Stimulated activated effector memory CD8-positive, alpha-beta T cell treated with anti-CD3 and anti-CD28 coated beads, Interleukin-12 subunit alpha, Interleukin-12 subunit beta, amount 100 ng/mL, for 72 hours (primary cell): ENCODE results near the gene FAM131A.

ENCODE experiments used
- ATAC-seq: fragments of 150-1000 bp; cut with Tn5 transposase; 2 replicates; pipeline ENCODE4 v1.10.0; 2021
- DNase-seq, 2 donors: peaks; one replicate each; pipeline ENCODE4 v3.0.0; 2021 to 2022; ENCODE audit warnings: low spot score in 2 of 2
- H3K27ac Mint-ChIP-seq: one replicate; pipeline ENCODE4 v1.8.0; 2022; ENCODE audit warnings: mild to moderate bottlenecking, mixed read lengths
- H3K36me3 Mint-ChIP-seq: one replicate; pipeline ENCODE4 v1.8.0; 2022; ENCODE audit warnings: mild to moderate bottlenecking, mixed read lengths
- H3K4me1 Mint-ChIP-seq: one replicate; pipeline ENCODE4 v1.8.0; 2022; ENCODE audit warnings: mixed read lengths
- H3K4me3 Mint-ChIP-seq: one replicate; pipeline ENCODE4 v1.8.0; 2022; ENCODE audit warnings: mild to moderate bottlenecking, mixed read lengths
- H3K9me3 Mint-ChIP-seq: one replicate; pipeline ENCODE4 v1.8.0; 2022; ENCODE audit warnings: mixed read lengths

Gene FAM131A

GRCh38 chr3:184344579-184345316 is 7.3 kb downstream of the FAM131A start:
- Mint-ChIP-seq H3K9me3 (no peaks in the 10 kb centered on the region), H3K36me3 (peaks cover 6% of the 10 kb centered on the region), H3K4me1 (peaks cover 16% of the 10 kb centered on the region), H3K27ac (no peak overlapping the region), H3K4me3 (no peak overlapping the region)
- no peak for DNase-seq
- no peak for ATAC-seq

- DNase-seq = no peak
Observed at GRCh38 chr3:184345317-184346144, 8.1 kb downstream of the FAM131A start.

DNA sequence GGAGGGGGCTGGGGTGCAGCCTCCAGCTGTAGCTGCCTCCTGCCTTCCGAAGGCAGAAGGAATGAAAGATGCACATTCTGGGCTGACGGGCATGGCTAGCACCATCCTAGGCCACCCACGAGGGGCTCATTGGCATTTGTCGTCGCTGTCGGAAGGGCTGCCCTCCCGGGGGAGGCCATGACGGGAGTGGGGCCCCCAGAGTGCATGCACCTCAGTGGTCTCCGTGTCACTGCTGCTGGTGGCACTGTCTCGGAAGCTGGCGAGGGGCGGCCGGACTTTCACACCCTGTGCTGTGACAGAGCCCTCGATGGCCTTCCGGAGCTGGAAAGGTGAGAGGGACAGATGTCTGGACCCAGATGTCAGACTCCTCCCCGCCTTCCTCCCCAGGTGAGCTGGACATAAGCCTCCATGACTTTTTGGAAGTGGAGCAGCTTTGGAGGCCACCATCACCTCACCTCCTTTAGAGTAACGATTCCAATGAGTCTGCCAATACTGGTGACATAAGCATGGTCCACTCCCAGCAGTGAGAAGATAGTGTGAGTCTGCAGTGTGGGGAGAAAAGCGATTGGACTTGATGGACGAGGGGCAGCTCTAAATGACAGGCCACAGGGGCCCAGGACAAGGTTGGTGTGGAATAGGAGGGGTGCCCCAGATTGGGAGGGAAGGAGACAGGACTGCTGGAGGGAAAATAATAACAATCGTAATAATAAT is 9.2 kb downstream of the FAM131A start:
- Mint-ChIP-seq H3K9me3 (no peaks in the 10 kb centered on the region), H3K4me1 (peaks cover 6% of the 10 kb centered on the region), H3K27ac (no peak overlapping the region), H3K36me3 (peaks cover 6% of the 10 kb centered on the region), H3K4me3 (no peak overlapping the region)
- DNase-seq (no peak), ATAC-seq (no peak)

More at GRCh38 chr3:184345317-184346144, 8.1 kb downstream of the FAM131A start:
- H3K4me1 Mint-ChIP-seq = peaks cover 14% of the 10 kb centered on the region
- peaks cover 6% of the 10 kb centered on the region for H3K36me3 Mint-ChIP-seq
- H3K9me3 Mint-ChIP-seq = no peaks in the 10 kb centered on the region
- H3K4me3 Mint-ChIP-seq = no peak overlapping the region
- ATAC-seq = peak; percentile 49
- H3K27ac Mint-ChIP-seq = no peak overlapping the region

DNA sequence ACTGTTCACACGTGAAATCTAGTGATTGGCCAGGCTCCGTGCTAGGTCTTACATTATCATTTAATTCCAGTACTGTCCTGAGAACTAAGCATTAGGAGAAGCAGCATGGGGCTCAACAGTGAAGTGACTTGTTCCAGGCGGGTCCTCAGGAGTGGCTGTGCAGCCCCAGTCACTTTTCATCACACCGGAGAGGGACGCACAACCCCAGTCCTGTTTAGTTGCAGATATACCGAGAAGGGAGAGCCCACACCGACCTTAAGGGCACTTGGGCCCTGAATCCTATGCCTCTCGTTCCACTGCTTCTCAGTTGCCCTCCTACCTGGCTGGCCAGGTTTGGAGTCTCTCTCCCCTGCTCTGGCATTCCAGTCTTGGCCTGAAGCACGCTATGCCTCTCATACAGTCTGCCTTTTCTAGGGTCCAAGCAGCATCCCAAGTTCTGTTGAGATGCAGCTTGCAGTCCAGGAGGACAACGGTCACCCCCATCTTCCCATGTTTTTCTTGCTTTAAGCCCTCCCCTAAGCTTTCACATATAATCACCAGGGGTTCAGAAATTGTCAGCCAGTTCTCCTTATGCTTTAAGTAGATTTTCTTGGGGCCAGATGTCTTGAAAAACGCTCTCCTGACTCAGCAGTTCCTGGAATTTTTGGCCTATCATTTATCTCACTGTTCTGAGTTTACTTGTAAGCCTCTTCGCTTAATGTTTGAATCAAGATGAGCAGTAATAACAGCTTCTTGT is 10.1 kb downstream of the FAM131A start:
- Mint-ChIP-seq H3K36me3 (peaks cover 4% of the 10 kb centered on the region), H3K27ac (no peak overlapping the region), H3K4me3 (no peak overlapping the region), H3K4me1 (peaks cover 6% of the 10 kb centered on the region), H3K9me3 (no peaks in the 10 kb centered on the region)
- no peak for ATAC-seq
- no peak for DNase-seq

GRCh38 chr3:184348057-184348382 is 10.6 kb downstream of the FAM131A start:
- no peak overlapping the region for H3K27ac Mint-ChIP-seq
- H3K9me3 Mint-ChIP-seq = no peaks in the 10 kb centered on the region
- no peaks in the 10 kb centered on the region for H3K36me3 Mint-ChIP-seq
- H3K4me3 Mint-ChIP-seq = no peak overlapping the region
- DNase-seq (no peak), ATAC-seq (no peak)
- peaks cover 6% of the 10 kb centered on the region for H3K4me1 Mint-ChIP-seq

DNA sequence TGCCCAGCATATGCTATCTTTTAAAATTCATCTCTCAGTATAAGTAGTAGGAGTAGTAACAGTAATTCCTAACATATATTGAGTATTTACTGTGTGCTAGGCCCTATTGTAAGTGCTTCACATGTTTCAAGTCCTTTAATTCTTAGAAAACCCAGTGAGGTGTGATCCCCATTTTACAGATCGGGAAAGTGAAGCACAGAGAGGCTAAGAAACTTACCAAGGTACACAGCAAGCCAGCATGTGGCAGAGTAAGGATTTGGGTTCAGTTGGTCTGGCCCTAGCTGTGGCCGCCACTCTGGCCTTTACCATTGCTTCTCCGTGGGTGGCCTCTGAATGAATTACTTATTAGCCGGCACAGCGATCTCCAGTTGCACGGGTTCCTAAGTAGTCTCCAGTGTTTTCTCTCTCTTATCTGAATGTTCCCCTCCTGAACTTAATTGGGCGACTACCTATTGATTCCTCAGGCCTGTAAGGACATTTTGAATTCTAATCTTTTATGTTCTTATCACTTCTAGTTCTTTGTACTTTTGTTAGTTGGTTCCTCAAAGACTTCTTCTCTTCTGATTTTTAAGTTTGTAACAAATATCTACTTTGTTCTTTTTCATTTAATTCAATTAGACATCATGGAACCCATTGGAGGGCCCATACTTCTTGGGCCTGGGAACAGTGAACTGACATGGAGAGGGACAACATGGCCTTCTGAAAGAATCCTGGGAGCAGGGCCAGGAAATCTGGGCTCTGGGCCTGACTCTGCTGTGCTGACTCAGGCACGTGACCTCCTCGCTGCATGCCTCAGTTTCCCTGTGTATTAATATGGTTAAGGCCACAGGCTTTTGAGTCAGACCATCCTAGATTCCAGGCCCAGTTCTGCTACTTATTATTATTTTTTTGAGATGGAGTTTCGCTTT is 12.4 kb downstream of the FAM131A start:
- no peak for ATAC-seq
- H3K9me3 Mint-ChIP-seq = no peaks in the 10 kb centered on the region
- H3K4me3 Mint-ChIP-seq = no peak overlapping the region
- peaks cover 6% of the 10 kb centered on the region for H3K4me1 Mint-ChIP-seq
- H3K36me3 Mint-ChIP-seq = no peaks in the 10 kb centered on the region
- H3K27ac Mint-ChIP-seq = no peak overlapping the region
- no peak for DNase-seq

GRCh38 chr3:184350618-184351017 is 13.2 kb downstream of the FAM131A start:
- Mint-ChIP-seq H3K36me3 (no peaks in the 10 kb centered on the region), H3K4me1 (peaks cover 9% of the 10 kb centered on the region), H3K4me3 (no peak overlapping the region), H3K9me3 (no peaks in the 10 kb centered on the region), H3K27ac (no peak overlapping the region)
- no peak for ATAC-seq
- no peak for DNase-seq

DNA sequence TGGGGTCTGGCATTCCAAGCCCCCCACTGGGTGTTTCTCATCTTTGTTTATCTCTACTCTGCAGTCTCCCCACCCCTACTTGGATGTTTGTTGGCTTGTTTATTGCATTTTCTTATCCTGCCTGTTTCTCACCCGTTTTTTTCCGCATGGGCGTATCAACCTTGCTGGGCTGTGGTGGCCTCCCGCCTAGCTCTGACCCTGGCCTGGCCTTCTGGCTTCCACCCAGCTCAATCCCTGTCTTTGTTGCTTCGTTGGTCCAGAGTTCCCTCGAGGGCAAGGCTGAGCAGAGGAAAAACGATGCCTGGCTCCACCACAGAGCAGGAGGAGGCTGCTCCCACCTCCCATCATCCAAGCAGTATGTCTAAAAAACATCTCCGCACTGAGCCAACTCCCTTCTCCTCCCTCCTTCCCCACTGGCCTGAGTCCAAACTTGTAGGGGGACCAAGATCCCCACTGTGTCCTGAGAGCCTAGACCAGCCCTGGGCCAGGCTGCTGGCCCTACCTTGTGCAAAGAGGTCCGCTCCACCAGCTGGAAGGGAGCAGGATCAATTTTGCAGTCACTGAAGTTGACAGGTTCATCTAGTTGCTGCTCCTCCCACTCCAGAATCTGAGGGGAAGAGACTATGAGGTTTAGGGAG is 14.2 kb downstream of the FAM131A start:
- no peak for DNase-seq
- no peaks in the 10 kb centered on the region for H3K9me3 Mint-ChIP-seq
- no peak for ATAC-seq
- no peaks in the 10 kb centered on the region for H3K36me3 Mint-ChIP-seq
- peaks cover 7% of the 10 kb centered on the region for H3K4me1 Mint-ChIP-seq
- H3K4me3 Mint-ChIP-seq = no peak overlapping the region
- H3K27ac Mint-ChIP-seq = peak overlapping the region; percentile 78

- peaks cover 7% of the 10 kb centered on the region for H3K4me1 Mint-ChIP-seq
- DNase-seq = no peak
- H3K9me3 Mint-ChIP-seq = no peaks in the 10 kb centered on the region
- H3K4me3 Mint-ChIP-seq = no peak overlapping the region
- no peak for ATAC-seq
- H3K27ac Mint-ChIP-seq = peak overlapping the region; percentile 78
- H3K36me3 Mint-ChIP-seq = no peaks in the 10 kb centered on the region
Observed at GRCh38 chr3:184352149-184352785, 14.9 kb downstream of the FAM131A start.

- no peak for ATAC-seq
- Mint-ChIP-seq H3K9me3 (no peaks in the 10 kb centered on the region), H3K4me3 (no peak overlapping the region), H3K27ac (peak overlapping the region; percentile 78), H3K36me3 (no peaks in the 10 kb centered on the region), H3K4me1 (peaks cover 7% of the 10 kb centered on the region)
- no peak for DNase-seq
Observed at GRCh38 chr3:184352897-184353545, 15.6 kb downstream of the FAM131A start.

GRCh38 chr3:184353546-184353941 is 16.1 kb downstream of the FAM131A start:
- no peak for DNase-seq
- H3K4me1 Mint-ChIP-seq = peaks cover 7% of the 10 kb centered on the region
- H3K36me3 Mint-ChIP-seq = no peaks in the 10 kb centered on the region
- peak overlapping the region; percentile 74 for H3K27ac Mint-ChIP-seq
- H3K9me3 Mint-ChIP-seq = no peaks in the 10 kb centered on the region
- peak overlapping the region; percentile 51 for H3K4me3 Mint-ChIP-seq
- ATAC-seq = no peak

- H3K36me3 Mint-ChIP-seq = no peaks in the 10 kb centered on the region
- H3K4me1 Mint-ChIP-seq = peaks cover 7% of the 10 kb centered on the region
- DNase-seq (peak; percentile 56 to 83), ATAC-seq (peak; percentile 94)
- H3K9me3 Mint-ChIP-seq = no peaks in the 10 kb centered on the region
- peak overlapping the region; percentile 74 for H3K27ac Mint-ChIP-seq
- H3K4me3 Mint-ChIP-seq = peak overlapping the region; percentile 51
Observed at GRCh38 chr3:184354121-184354728, 16.8 kb downstream of the FAM131A start.

GRCh38 chr3:184354754-184355153 is 17.4 kb downstream of the FAM131A start:
- no peak for ATAC-seq
- Mint-ChIP-seq H3K4me1 (peaks cover 9% of the 10 kb centered on the region), H3K27ac (no peak overlapping the region), H3K4me3 (peak overlapping the region; percentile 51), H3K36me3 (no peaks in the 10 kb centered on the region), H3K9me3 (no peaks in the 10 kb centered on the region)
- DNase-seq = no peak
